Activated CD8-positive, alpha-beta T cell treated with anti-CD3 and anti-CD28 coated beads, Interleukin-2, amount 10 ng/mL, durations not matched to agents 7 days and 5 days (primary cell): ENCODE data around the gene SCGN. TPM values are rescaled to one million over a fixed set of nuclear protein-coding genes. Genes with fewer than 3 reads are reported as not detected.

ENCODE experiments used
- ATAC-seq: fragments of 150-1000 bp; cut with Tn5 transposase; one replicate; pipeline ENCODE4 v1.10.0; 2021; ENCODE audit warnings: moderate library complexity
- CTCF ChIA-PET: fragments of 350-600 bp; sonication (Branson Sonifier 250); formaldehyde crosslinking; loops from one replicate; lab custom pipeline; 2021; ENCODE audit warnings: antibody characterized with exemption; lab: Charles Lee
- POLR2A ChIA-PET: fragments of 350-600 bp; sonication (Branson Sonifier 250); formaldehyde crosslinking; loops from one replicate; lab custom pipeline; 2021; ENCODE audit warnings: antibody characterized with exemption; lab: Charles Lee
- DNase-seq: peaks from one replicate; pipeline ENCODE4 v3.0.0-alpha.2; 2020
- H3K27ac Mint-ChIP-seq: one replicate; pipeline ENCODE4 v1.8.0; 2021; ENCODE audit warnings: mild to moderate bottlenecking, mixed read lengths
- H3K27me3 Mint-ChIP-seq: one replicate; pipeline ENCODE4 v1.8.0; 2021; ENCODE audit warnings: low read depth, mixed read lengths
- H3K36me3 Mint-ChIP-seq: one replicate; pipeline ENCODE4 v1.8.0; 2021; ENCODE audit warnings: low read depth, mixed read lengths
- H3K4me1 Mint-ChIP-seq: one replicate; pipeline ENCODE4 v1.8.0; 2021; ENCODE audit warnings: low read depth, mixed read lengths
- H3K4me3 Mint-ChIP-seq: one replicate; pipeline ENCODE4 v1.8.0; 2021; ENCODE audit warnings: mild to moderate bottlenecking, mixed read lengths
- H3K9me3 Mint-ChIP-seq: one replicate; pipeline ENCODE4 v1.8.0; 2022; ENCODE audit warnings: mixed read lengths; ENCODE audit not compliant: insufficient read depth
- total RNA-seq, 2 experiments: library from RNA; stranded (reverse); gene quantifications; one replicate each; pipeline ENCODE4 v1.2.3, GENCODE V29; 2021

The SCGN gene
- total RNA-seq, 2 experiments from 2014 or later: not detected

GRCh38 chr6:25692472-25692871, 40.5 kb downstream of the SCGN start:
- ATAC-seq: no peak
- CTCF ChIA-PET: no interaction called here
- Mint-ChIP-seq H3K27ac (no peak overlapping the region), H3K9me3 (no peaks in the 10 kb centered on the region), H3K4me1 (no peaks in the 10 kb centered on the region), H3K4me3 (no peak overlapping the region), H3K36me3 (no peaks in the 10 kb centered on the region), H3K27me3 (peaks cover 23% of the 10 kb centered on the region)
- DNase-seq: no peak
- POLR2A ChIA-PET: no interaction called here

DNA sequence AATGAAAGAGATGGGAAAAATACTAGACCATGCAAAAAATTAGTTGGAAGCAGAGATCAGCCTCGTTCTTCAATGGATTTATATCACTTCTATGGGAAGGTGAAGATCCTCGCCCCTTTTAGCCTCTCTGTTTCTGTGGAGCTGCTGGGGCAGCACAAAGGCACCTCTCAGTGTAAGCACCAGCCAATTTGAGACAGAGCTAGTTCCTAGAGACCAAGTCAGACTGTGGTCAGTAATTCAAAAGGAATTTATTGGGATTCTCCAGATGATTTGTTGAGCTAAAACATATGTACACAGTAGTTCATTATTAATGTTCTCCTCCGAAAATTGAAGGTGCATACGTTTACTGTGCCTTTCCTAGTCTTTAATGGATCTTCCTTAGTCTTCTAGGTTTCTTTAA, 42.4 kb downstream of the SCGN start:
- Mint-ChIP-seq H3K36me3 (no peaks in the 10 kb centered on the region), H3K27me3 (peaks cover 22% of the 10 kb centered on the region), H3K9me3 (no peaks in the 10 kb centered on the region), H3K4me1 (no peaks in the 10 kb centered on the region), H3K4me3 (no peak overlapping the region), H3K27ac (no peak overlapping the region)
- POLR2A ChIA-PET: interaction anchor here (0.7 kb wide), 1 partner anchor 38 kb away, joined by 4 read pairs; no protein-coding TSS in a partner anchor
- no peak for ATAC-seq
- CTCF ChIA-PET: no interaction called here
- DNase-seq: no peak

DNA sequence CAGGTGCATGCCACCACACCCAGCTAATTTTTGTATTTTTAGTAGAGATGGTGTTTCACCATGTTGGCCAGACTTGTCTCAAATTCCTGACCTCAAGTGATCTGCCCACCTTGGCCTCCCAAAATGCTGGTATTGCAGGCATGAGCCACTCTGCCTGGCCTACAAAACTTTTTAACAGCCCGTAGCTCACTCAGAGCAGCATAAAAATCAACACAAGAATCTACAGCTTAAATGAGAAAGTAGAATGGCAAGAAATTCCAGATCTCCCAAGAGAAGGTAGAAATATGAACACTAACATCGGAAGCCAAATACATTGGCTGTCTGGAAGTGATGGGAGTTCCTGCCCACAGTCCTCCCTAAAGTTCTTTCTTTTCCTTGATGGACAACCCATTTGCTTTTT, 43.7 kb downstream of the SCGN start:
- ATAC-seq (no peak), DNase-seq (no peak)
- ChIA-PET CTCF (no interaction called here), POLR2A (interaction anchor here (0.9 kb wide), 1 partner anchor 266 kb away, joined by 4 read pairs; no protein-coding TSS in a partner anchor)
- no peaks in the 10 kb centered on the region for H3K9me3 Mint-ChIP-seq
- H3K27ac Mint-ChIP-seq: no peak overlapping the region
- no peaks in the 10 kb centered on the region for H3K4me1 Mint-ChIP-seq
- no peaks in the 10 kb centered on the region for H3K36me3 Mint-ChIP-seq
- peaks cover 18% of the 10 kb centered on the region for H3K27me3 Mint-ChIP-seq
- no peak overlapping the region for H3K4me3 Mint-ChIP-seq

DNA sequence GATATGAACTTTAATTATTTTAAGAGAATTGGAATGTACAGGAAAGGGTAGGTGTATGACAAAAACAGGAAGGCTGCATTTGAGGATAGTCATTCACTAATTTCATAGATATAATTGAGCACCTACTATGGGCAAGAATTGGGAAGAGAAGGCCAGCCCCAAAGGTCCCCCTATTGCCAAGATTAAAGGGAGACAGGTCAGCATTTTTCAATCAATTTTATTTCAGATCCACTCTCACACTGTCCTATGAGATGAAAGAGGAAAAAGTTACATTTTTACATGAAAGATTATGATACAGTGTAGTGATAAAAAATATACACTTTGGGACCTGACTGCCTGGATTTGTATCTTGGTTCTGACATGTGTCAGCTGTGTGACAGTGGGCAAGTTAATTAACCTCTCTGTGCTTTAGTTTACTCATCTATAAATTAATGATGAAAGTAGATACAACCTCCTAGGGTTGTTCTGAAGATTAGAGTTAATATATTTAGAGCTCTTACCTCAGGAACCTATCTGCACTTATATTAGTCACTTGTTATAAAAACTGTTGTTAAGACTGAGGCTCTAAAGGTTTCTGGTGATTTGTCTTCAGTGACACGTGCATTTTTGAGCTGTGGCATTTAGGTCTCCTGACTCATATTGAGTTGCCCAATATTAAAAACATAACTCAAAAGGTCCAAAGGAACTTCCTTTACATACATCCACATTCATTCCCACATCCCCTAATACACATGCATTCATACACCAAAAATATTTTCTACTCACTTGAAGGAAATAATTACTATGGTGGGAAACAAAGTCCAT, 45.7 kb downstream of the SCGN start:
- ChIA-PET CTCF (no interaction called here), POLR2A (no interaction called here)
- DNase-seq (no peak), ATAC-seq (no peak)
- Mint-ChIP-seq H3K9me3 (no peaks in the 10 kb centered on the region), H3K4me3 (no peak overlapping the region), H3K27me3 (peaks cover 8% of the 10 kb centered on the region), H3K27ac (no peak overlapping the region), H3K4me1 (no peaks in the 10 kb centered on the region), H3K36me3 (no peaks in the 10 kb centered on the region)

DNA sequence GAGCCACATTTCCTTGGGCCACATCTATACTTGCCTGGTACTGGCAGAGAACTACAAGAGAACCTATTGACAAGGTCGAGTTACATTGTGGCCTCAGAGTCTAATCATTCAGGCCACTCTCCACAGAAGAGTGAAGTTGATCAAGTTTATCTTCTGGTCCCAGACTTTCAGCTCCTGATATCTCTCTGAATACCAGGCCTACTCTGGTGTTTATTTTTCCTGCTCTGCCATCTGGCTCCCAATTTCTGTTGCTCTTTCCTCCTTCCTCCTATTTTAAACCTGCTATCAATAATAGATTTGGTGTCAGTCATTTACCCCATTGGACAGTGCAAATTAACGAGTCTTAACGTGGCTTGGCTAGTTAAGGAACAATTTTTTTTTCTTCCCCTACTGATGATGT, 46.6 kb downstream of the SCGN start:
- Mint-ChIP-seq H3K4me3 (no peak overlapping the region), H3K27me3 (peaks cover 8% of the 10 kb centered on the region), H3K9me3 (no peaks in the 10 kb centered on the region), H3K4me1 (no peaks in the 10 kb centered on the region), H3K27ac (no peak overlapping the region), H3K36me3 (no peaks in the 10 kb centered on the region)
- ChIA-PET CTCF (no interaction called here), POLR2A (no interaction called here)
- ATAC-seq: no peak
- no peak for DNase-seq

- no peak for DNase-seq
- POLR2A ChIA-PET: no interaction called here
- Mint-ChIP-seq H3K4me1 (no peaks in the 10 kb centered on the region), H3K27ac (no peak overlapping the region), H3K36me3 (no peaks in the 10 kb centered on the region), H3K9me3 (no peaks in the 10 kb centered on the region), H3K27me3 (peaks cover 11% of the 10 kb centered on the region), H3K4me3 (no peak overlapping the region)
- CTCF ChIA-PET: no interaction called here
- no peak for ATAC-seq
Measured at GRCh38 chr6:25699649-25700048, 47.6 kb downstream of the SCGN start.

DNA sequence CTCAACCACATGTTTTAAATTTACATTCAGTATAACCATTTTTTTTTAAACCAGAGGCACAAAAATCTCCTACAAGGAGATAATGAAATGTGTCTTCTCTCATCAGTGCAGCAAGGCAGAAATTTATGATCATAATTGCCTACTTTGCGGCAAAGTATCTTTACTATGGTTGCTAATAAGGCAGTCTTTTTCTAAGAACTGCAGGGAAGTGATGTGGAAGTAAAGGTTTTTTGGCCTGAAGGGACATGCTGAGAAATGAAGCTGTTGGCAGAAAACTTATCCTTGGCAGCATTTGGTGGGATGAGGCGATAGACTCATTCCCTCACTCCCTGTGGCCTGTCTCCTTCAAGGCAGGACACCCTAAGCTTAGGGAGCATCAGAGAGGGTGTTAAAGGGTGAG, 48.7 kb downstream of the SCGN start:
- H3K4me1 Mint-ChIP-seq: no peaks in the 10 kb centered on the region
- no peaks in the 10 kb centered on the region for H3K36me3 Mint-ChIP-seq
- DNase-seq: no peak
- ATAC-seq: no peak
- ChIA-PET CTCF (no interaction called here), POLR2A (no interaction called here)
- H3K27me3 Mint-ChIP-seq: peaks cover 12% of the 10 kb centered on the region
- H3K9me3 Mint-ChIP-seq: no peaks in the 10 kb centered on the region
- H3K27ac Mint-ChIP-seq: no peak overlapping the region
- no peak overlapping the region for H3K4me3 Mint-ChIP-seq

DNA sequence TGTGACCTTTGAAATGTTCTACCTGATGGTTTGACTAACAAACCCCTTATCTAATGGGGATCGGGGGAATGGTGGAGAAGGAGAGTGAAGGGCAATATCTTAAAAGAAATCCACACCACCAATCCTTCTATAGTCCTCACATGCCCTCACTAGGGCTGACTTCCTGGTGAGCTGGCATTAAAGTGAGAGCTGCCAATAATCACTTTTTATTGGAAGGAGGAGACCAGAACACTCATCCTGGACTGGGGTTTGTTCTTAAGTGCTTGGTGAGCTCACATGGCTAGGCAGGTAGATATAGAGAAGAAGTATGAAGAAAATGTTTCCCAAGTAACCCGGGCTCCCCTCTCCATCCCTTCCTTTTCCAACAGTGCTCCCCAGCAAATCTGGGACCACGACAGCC, 49.8 kb downstream of the SCGN start:
- ATAC-seq (no peak), DNase-seq (no peak)
- no peaks in the 10 kb centered on the region for H3K36me3 Mint-ChIP-seq

DNA sequence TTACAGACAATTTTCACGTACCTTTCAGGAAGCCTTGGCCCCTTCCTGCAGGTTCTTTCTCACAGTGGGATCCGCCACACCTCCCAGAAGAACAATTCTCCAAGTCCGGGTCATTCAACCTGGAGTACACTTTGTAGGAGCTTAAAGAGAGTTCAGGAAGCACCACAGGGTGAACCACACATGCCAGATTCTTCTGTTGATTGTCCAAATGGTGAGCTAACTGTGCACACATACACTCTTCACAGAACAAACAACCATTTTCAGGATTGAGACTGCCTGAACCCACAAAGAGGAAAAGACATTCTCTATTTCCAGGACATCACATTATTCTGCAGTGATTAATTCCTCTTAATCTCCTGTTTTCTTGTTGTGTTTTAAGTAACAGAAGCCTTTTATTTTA, 51.0 kb downstream of the SCGN start:
- DNase-seq (no peak), ATAC-seq (no peak)
- Mint-ChIP-seq H3K36me3 (no peaks in the 10 kb centered on the region), H3K4me1 (no peaks in the 10 kb centered on the region), H3K4me3 (no peak overlapping the region), H3K27me3 (peaks cover 23% of the 10 kb centered on the region), H3K27ac (no peak overlapping the region), H3K9me3 (no peaks in the 10 kb centered on the region)
- POLR2A ChIA-PET: no interaction called here
- CTCF ChIA-PET: interaction anchor here (1.4 to 2.9 kb wide), 2 partner anchors 15 to 17 kb away, joined by 3 to 12 read pairs; no protein-coding TSS in a partner anchor

More for the DNA sequence above, 49.8 kb downstream of the SCGN start:
- Mint-ChIP-seq H3K4me1 (no peaks in the 10 kb centered on the region), H3K27ac (no peak overlapping the region), H3K27me3 (peaks cover 18% of the 10 kb centered on the region), H3K4me3 (no peak overlapping the region), H3K9me3 (no peaks in the 10 kb centered on the region)
- ChIA-PET POLR2A (no interaction called here), CTCF (interaction anchor here (1.0 to 1.4 kb wide), 2 partner anchors 16 to 18 kb away, joined by 3 to 4 read pairs; no protein-coding TSS in a partner anchor)

DNA sequence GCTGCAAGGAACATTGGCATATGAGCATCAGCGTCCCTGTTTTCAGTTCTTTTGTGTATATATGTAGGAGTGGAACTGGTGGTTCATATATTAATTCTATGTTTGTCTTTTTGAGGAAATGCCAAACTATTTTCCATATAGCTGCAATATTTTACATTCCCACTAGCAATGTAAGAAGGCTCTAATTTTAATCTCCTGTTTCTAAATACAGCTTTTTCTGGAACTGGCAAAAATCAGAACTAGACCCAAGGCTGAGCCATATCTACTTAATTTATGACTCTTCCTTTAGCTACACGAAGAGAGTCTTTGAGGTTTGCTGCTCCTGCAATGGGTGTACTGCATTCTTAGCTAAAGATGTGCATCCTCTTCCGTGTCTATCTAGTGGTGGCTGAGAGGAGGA, 52.0 kb downstream of the SCGN start:
- ChIA-PET POLR2A (no interaction called here), CTCF (interaction anchor here (1.2 to 2.9 kb wide), 3 partner anchors 16 to 238 kb away, joined by 3 to 12 read pairs (median 3); no protein-coding TSS in a partner anchor)
- DNase-seq (no peak), ATAC-seq (no peak)
- Mint-ChIP-seq H3K27ac (no peak overlapping the region), H3K27me3 (peaks cover 21% of the 10 kb centered on the region), H3K4me1 (no peaks in the 10 kb centered on the region), H3K9me3 (no peaks in the 10 kb centered on the region), H3K4me3 (no peak overlapping the region), H3K36me3 (no peaks in the 10 kb centered on the region)

- Mint-ChIP-seq H3K36me3 (no peaks in the 10 kb centered on the region), H3K9me3 (no peaks in the 10 kb centered on the region), H3K27me3 (peaks cover 21% of the 10 kb centered on the region), H3K27ac (no peak overlapping the region), H3K4me3 (no peak overlapping the region), H3K4me1 (no peaks in the 10 kb centered on the region)
- no peak for ATAC-seq
- POLR2A ChIA-PET: no interaction called here
- CTCF ChIA-PET: interaction anchor here (1.0 to 1.2 kb wide), 2 partner anchors 10 to 14 kb away, joined by 3 read pairs; no protein-coding TSS in a partner anchor
- DNase-seq: no peak
Measured at GRCh38 chr6:25706314-25707014, 54.4 kb downstream of the SCGN start.

- Mint-ChIP-seq H3K36me3 (no peaks in the 10 kb centered on the region), H3K9me3 (no peaks in the 10 kb centered on the region), H3K4me3 (no peak overlapping the region), H3K27ac (no peak overlapping the region), H3K4me1 (no peaks in the 10 kb centered on the region), H3K27me3 (peaks cover 16% of the 10 kb centered on the region)
- ATAC-seq (no peak), DNase-seq (no peak)
- POLR2A ChIA-PET: no interaction called here
- CTCF ChIA-PET: interaction anchor here (1.0 to 1.6 kb wide), 2 partner anchors 11 to 22 kb away, joined by 3 to 4 read pairs; no protein-coding TSS in a partner anchor
Measured at GRCh38 chr6:25709761-25710160, 57.7 kb downstream of the SCGN start.
